ENCODE results near the gene ATG14.
"Not testable (repeated sequence)": the region's sequence is repeated elsewhere in the genome, so short reads cannot be mapped to it uniquely, and the experiment has no call there.

ATG14 gene

GRCh38 chr14:55411426-55412389 is at the start of gene ATG14:
Gene ATG14 (minus strand): TSS chr14:55411830. CDS start chr14:55411822, 8 bp downstream.
- H3K4me1 ChIP-seq (ENCODE audit: control insufficient read depth, low read depth, low read length) = peaks cover 12% of the 10 kb centered on the region
- peak within 1 kb of the TSS; percentile 72 for H3K27ac ChIP-seq (ENCODE audit: low read length)
- no peaks in the 10 kb centered on the region for H3K36me3 ChIP-seq (ENCODE audit: control insufficient read depth, low read depth, low read length)
- no peaks in the 10 kb centered on the region for H3K27me3 ChIP-seq (ENCODE audit: control insufficient read depth, insufficient read depth, low read length)
- no peaks in the 10 kb centered on the region for H3K9me3 ChIP-seq (ENCODE audit: control insufficient read depth, low read depth, low read length)
- peak within 1 kb of the TSS; percentile 90 for H3K9ac ChIP-seq (ENCODE audit: low read length)
- H3K4me3 ChIP-seq (ENCODE audit: low read length) = peak within 1 kb of the TSS; percentile 95

GRCh38 chr14:55458800-55459515 is 47.3 kb upstream of the ATG14 start:
- H3K4me1 ChIP-seq (ENCODE audit: control insufficient read depth, low read depth, low read length) = no peaks in the 10 kb centered on the region
- H3K9ac ChIP-seq (ENCODE audit: low read length) = no peak overlapping the region
- H3K4me3 ChIP-seq (ENCODE audit: low read length) = no peak overlapping the region
- H3K27ac ChIP-seq (ENCODE audit: low read length) = no peak overlapping the region
- H3K36me3 ChIP-seq (ENCODE audit: control insufficient read depth, low read depth, low read length) = no peaks in the 10 kb centered on the region
- no peaks in the 10 kb centered on the region for H3K9me3 ChIP-seq (ENCODE audit: control insufficient read depth, low read depth, low read length)
- H3K27me3 ChIP-seq (ENCODE audit: control insufficient read depth, insufficient read depth, low read length) = no peaks in the 10 kb centered on the region

GRCh38 chr14:55457496-55457895 is 45.9 kb upstream of the ATG14 start:
- Histone ChIP-seq H3K9me3 (ENCODE audit: control insufficient read depth, low read depth, low read length) (no peaks in the 10 kb centered on the region), H3K9ac (ENCODE audit: low read length) (no peak overlapping the region), H3K4me1 (ENCODE audit: control insufficient read depth, low read depth, low read length) (no peaks in the 10 kb centered on the region), H3K27ac (ENCODE audit: low read length) (no peak overlapping the region), H3K4me3 (ENCODE audit: low read length) (no peak overlapping the region), H3K27me3 (ENCODE audit: control insufficient read depth, insufficient read depth, low read length) (no peaks in the 10 kb centered on the region), H3K36me3 (ENCODE audit: control insufficient read depth, low read depth, low read length) (no peaks in the 10 kb centered on the region)

- H3K4me3 ChIP-seq (ENCODE audit: low read length); H3K9me3 ChIP-seq (ENCODE audit: control insufficient read depth, low read depth, low read length); H3K27ac ChIP-seq (ENCODE audit: low read length); H3K27me3 ChIP-seq (ENCODE audit: control insufficient read depth, insufficient read depth, low read length); H3K9ac ChIP-seq (ENCODE audit: low read length); H3K4me1 ChIP-seq (ENCODE audit: control insufficient read depth, low read depth, low read length); H3K36me3 ChIP-seq (ENCODE audit: control insufficient read depth, low read depth, low read length): not testable (repeated sequence)
Measured at GRCh38 chr14:55456411-55456810, 44.8 kb upstream of the ATG14 start.

- no peak overlapping the region for H3K9ac ChIP-seq (ENCODE audit: low read length)
- no peak overlapping the region for H3K27ac ChIP-seq (ENCODE audit: low read length)
- H3K4me1 ChIP-seq (ENCODE audit: control insufficient read depth, low read depth, low read length) = no peaks in the 10 kb centered on the region
- no peak overlapping the region for H3K4me3 ChIP-seq (ENCODE audit: low read length)
- no peaks in the 10 kb centered on the region for H3K27me3 ChIP-seq (ENCODE audit: control insufficient read depth, insufficient read depth, low read length)
- no peaks in the 10 kb centered on the region for H3K36me3 ChIP-seq (ENCODE audit: control insufficient read depth, low read depth, low read length)
- no peaks in the 10 kb centered on the region for H3K9me3 ChIP-seq (ENCODE audit: control insufficient read depth, low read depth, low read length)
Measured at GRCh38 chr14:55454264-55455002, 42.8 kb upstream of the ATG14 start.

- no peak overlapping the region for H3K9ac ChIP-seq (ENCODE audit: low read length)
- H3K4me1 ChIP-seq (ENCODE audit: control insufficient read depth, low read depth, low read length) = no peaks in the 10 kb centered on the region
- H3K36me3 ChIP-seq (ENCODE audit: control insufficient read depth, low read depth, low read length) = no peaks in the 10 kb centered on the region
- H3K4me3 ChIP-seq (ENCODE audit: low read length) = no peak overlapping the region
- no peaks in the 10 kb centered on the region for H3K27me3 ChIP-seq (ENCODE audit: control insufficient read depth, insufficient read depth, low read length)
- no peak overlapping the region for H3K27ac ChIP-seq (ENCODE audit: low read length)
- H3K9me3 ChIP-seq (ENCODE audit: control insufficient read depth, low read depth, low read length) = no peaks in the 10 kb centered on the region
Measured at GRCh38 chr14:55451950-55452349, 40.3 kb upstream of the ATG14 start.

GRCh38 chr14:55451398-55451797 is 39.8 kb upstream of the ATG14 start:
- Histone ChIP-seq H3K27me3 (ENCODE audit: control insufficient read depth, insufficient read depth, low read length) (no peaks in the 10 kb centered on the region), H3K36me3 (ENCODE audit: control insufficient read depth, low read depth, low read length) (no peaks in the 10 kb centered on the region), H3K9ac (ENCODE audit: low read length) (no peak overlapping the region), H3K27ac (ENCODE audit: low read length) (no peak overlapping the region), H3K4me1 (ENCODE audit: control insufficient read depth, low read depth, low read length) (no peaks in the 10 kb centered on the region), H3K9me3 (ENCODE audit: control insufficient read depth, low read depth, low read length) (no peaks in the 10 kb centered on the region), H3K4me3 (ENCODE audit: low read length) (no peak overlapping the region)

- Histone ChIP-seq H3K9ac (ENCODE audit: low read length) (no peak overlapping the region), H3K9me3 (ENCODE audit: control insufficient read depth, low read depth, low read length) (no peaks in the 10 kb centered on the region), H3K4me3 (ENCODE audit: low read length) (no peak overlapping the region), H3K36me3 (ENCODE audit: control insufficient read depth, low read depth, low read length) (no peaks in the 10 kb centered on the region), H3K27me3 (ENCODE audit: control insufficient read depth, insufficient read depth, low read length) (no peaks in the 10 kb centered on the region), H3K4me1 (ENCODE audit: control insufficient read depth, low read depth, low read length) (no peaks in the 10 kb centered on the region), H3K27ac (ENCODE audit: low read length) (no peak overlapping the region)
Measured at GRCh38 chr14:55450987-55451386, 39.4 kb upstream of the ATG14 start.

- Histone ChIP-seq H3K9me3 (ENCODE audit: control insufficient read depth, low read depth, low read length) (no peaks in the 10 kb centered on the region), H3K27ac (ENCODE audit: low read length) (no peak overlapping the region), H3K27me3 (ENCODE audit: control insufficient read depth, insufficient read depth, low read length) (no peaks in the 10 kb centered on the region), H3K4me3 (ENCODE audit: low read length) (no peak overlapping the region), H3K36me3 (ENCODE audit: control insufficient read depth, low read depth, low read length) (no peaks in the 10 kb centered on the region), H3K9ac (ENCODE audit: low read length) (no peak overlapping the region), H3K4me1 (ENCODE audit: control insufficient read depth, low read depth, low read length) (no peaks in the 10 kb centered on the region)
Measured at GRCh38 chr14:55450539-55450938, 38.9 kb upstream of the ATG14 start.

GRCh38 chr14:55450124-55450523 is 38.5 kb upstream of the ATG14 start:
- no peaks in the 10 kb centered on the region for H3K36me3 ChIP-seq (ENCODE audit: control insufficient read depth, low read depth, low read length)
- no peaks in the 10 kb centered on the region for H3K4me1 ChIP-seq (ENCODE audit: control insufficient read depth, low read depth, low read length)
- H3K9me3 ChIP-seq (ENCODE audit: control insufficient read depth, low read depth, low read length) = no peaks in the 10 kb centered on the region
- H3K27me3 ChIP-seq (ENCODE audit: control insufficient read depth, insufficient read depth, low read length) = no peaks in the 10 kb centered on the region
- H3K27ac ChIP-seq (ENCODE audit: low read length) = no peak overlapping the region
- no peak overlapping the region for H3K4me3 ChIP-seq (ENCODE audit: low read length)
- H3K9ac ChIP-seq (ENCODE audit: low read length) = no peak overlapping the region

GRCh38 chr14:55449116-55449515 is 37.5 kb upstream of the ATG14 start:
- H3K27ac ChIP-seq (ENCODE audit: low read length) = no peak overlapping the region
- no peak overlapping the region for H3K9ac ChIP-seq (ENCODE audit: low read length)
- no peaks in the 10 kb centered on the region for H3K27me3 ChIP-seq (ENCODE audit: control insufficient read depth, insufficient read depth, low read length)
- H3K36me3 ChIP-seq (ENCODE audit: control insufficient read depth, low read depth, low read length) = no peaks in the 10 kb centered on the region
- H3K4me1 ChIP-seq (ENCODE audit: control insufficient read depth, low read depth, low read length) = no peaks in the 10 kb centered on the region
- H3K9me3 ChIP-seq (ENCODE audit: control insufficient read depth, low read depth, low read length) = no peaks in the 10 kb centered on the region
- no peak overlapping the region for H3K4me3 ChIP-seq (ENCODE audit: low read length)

Data from iPS-18a (cell line).